Measurements from ENCODE around the gene LY6G5B.
"Not testable (repeated sequence)": the region's sequence is repeated elsewhere in the genome, so short reads cannot be mapped to it uniquely, and the experiment has no call there.

Gene LY6G5B

DNA sequence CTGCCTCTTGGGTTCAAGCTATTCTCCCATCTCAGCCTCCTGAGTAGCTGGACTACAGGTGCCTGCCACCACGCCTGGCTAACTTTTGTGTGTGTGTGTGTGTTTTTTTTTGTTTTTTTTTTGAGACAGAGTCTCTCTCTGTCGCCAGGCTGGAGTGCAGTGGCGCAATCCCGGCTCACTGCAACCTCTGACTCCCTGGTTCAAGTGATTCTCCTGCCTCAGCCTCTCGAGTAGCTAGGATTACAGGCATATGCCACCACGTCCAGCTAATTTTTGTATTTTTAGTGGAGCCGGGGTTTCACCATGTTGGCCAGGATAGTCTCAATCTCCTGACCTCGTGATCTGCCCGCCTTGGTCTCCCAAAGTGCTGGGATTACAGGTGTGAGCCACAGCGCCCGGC is 39.4 kb downstream of the LY6G5B start:
- not testable (repeated sequence) for H3K18ac ChIP-seq (ENCODE audit: low read length); H3K79me1 ChIP-seq (ENCODE audit: low read length); H2BK5ac ChIP-seq (ENCODE audit: low read depth, low read length, poor library complexity); H3K27me3 ChIP-seq (ENCODE audit: insufficient read depth, low read length); H3K27ac ChIP-seq (ENCODE audit: low read depth, low read length); H3K4ac ChIP-seq (ENCODE audit: low read depth, low read length); H3K4me1 ChIP-seq (ENCODE audit: control insufficient read depth in 1 of 2, insufficient read depth in 2 of 2, low read length in 2 of 2); H3K23ac ChIP-seq (ENCODE audit: low read length); H4K12ac ChIP-seq (ENCODE audit: low read depth, low read length); H3K4me2 ChIP-seq (ENCODE audit: low read length); H3K36me3 ChIP-seq (ENCODE audit: control insufficient read depth in 1 of 2, insufficient read depth in 2 of 2, low read length in 2 of 2); H3K9me3 ChIP-seq (ENCODE audit: insufficient read depth, low read depth, low read length); H2BK12ac ChIP-seq (ENCODE audit: low read length); H3K79me2 ChIP-seq (ENCODE audit: control insufficient read depth, insufficient read depth, low read length, poor library complexity); H3K14ac ChIP-seq (ENCODE audit: low read length); H2BK120ac ChIP-seq (ENCODE audit: insufficient read depth, low read length, poor library complexity); H2AK5ac ChIP-seq (ENCODE audit: low read length); H3K4me3 ChIP-seq (ENCODE audit: low read depth, low read length); H3K9ac ChIP-seq (ENCODE audit: low read length); H4K8ac ChIP-seq (ENCODE audit: low read depth, low read length); H4K91ac ChIP-seq (ENCODE audit: low read depth, low read length); DNase-seq; H2AFZ ChIP-seq (ENCODE audit: insufficient read depth, low read length, poor library complexity)
- WGBS (ENCODE audit: extremely low coverage, insufficient coverage, insufficient read length) = no CpG with 5 or more reads among the region's 11 CpGs

DNA sequence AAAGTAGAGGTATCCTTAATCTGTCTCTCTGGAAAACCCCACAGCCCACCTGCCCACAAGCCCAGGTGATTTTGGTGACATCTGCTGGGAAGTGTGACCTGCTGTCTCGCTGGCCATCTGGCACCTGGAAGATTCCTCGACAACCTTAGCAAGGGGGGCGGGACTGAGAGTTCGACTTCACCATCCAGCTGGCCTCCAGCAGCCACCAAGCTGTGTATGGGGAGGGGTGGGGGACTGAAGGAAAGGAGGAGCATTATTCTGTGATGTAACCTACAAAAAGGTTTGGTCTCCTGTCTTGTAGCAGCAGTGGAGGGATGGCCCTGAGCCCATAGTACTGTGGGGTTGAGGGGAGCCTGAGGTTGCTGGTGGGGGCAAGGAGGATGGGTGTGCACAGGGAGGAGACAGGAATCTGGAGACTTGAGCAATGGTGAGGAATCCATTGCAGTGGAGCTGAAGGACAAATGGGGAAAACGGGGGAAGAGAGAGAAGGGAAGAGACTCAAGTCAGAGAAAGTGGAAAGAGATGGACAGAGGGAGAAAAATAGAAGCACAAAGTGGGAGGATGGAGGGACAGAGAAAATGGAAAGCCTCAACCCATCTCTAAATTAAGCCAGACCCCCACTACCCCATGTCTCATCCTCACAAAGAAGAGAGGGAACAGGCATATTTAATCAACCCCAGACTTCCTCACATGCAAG is 40.9 kb downstream of the LY6G5B start:
- Histone ChIP-seq H3K36me3 (ENCODE audit: control insufficient read depth in 1 of 2, insufficient read depth in 2 of 2, low read length in 2 of 2) (no peaks in the 10 kb centered on the region), H4K12ac (ENCODE audit: low read depth, low read length) (no peak overlapping the region), H3K9me3 (ENCODE audit: insufficient read depth, low read depth, low read length) (peaks cover 2% of the 10 kb centered on the region), H3K79me1 (ENCODE audit: low read length) (peaks cover 2% of the 10 kb centered on the region), H3K4me3 (ENCODE audit: low read depth, low read length) (no peak overlapping the region), H3K27ac (ENCODE audit: low read depth, low read length) (no peak overlapping the region), H3K4ac (ENCODE audit: low read depth, low read length) (no peak overlapping the region), H4K8ac (ENCODE audit: low read depth, low read length) (no peak overlapping the region), H2AFZ (ENCODE audit: insufficient read depth, low read length, poor library complexity) (no peak overlapping the region), H3K18ac (ENCODE audit: low read length) (no peak overlapping the region), H3K9ac (ENCODE audit: low read length) (no peak overlapping the region), H4K91ac (ENCODE audit: low read depth, low read length) (no peak overlapping the region), H2BK5ac (ENCODE audit: low read depth, low read length, poor library complexity) (no peak overlapping the region), H2BK12ac (ENCODE audit: low read length) (no peak overlapping the region), H3K14ac (ENCODE audit: low read length) (no peak overlapping the region), H3K4me2 (ENCODE audit: low read length) (no peak overlapping the region), H3K27me3 (ENCODE audit: insufficient read depth, low read length) (no peaks in the 10 kb centered on the region), H2AK5ac (ENCODE audit: low read length) (no peak overlapping the region), H3K79me2 (ENCODE audit: control insufficient read depth, insufficient read depth, low read length, poor library complexity) (no peaks in the 10 kb centered on the region), H2BK120ac (ENCODE audit: insufficient read depth, low read length, poor library complexity) (no peak overlapping the region), H3K23ac (ENCODE audit: low read length) (no peak overlapping the region), H3K4me1 (ENCODE audit: control insufficient read depth in 1 of 2, insufficient read depth in 2 of 2, low read length in 2 of 2) (peaks cover 6 to 11% of the 10 kb centered on the region in 2 experiments)
- DNase-seq = no peak
- no CpG with 5 or more reads among the region's 5 CpGs for WGBS (ENCODE audit: extremely low coverage, insufficient coverage, insufficient read length)

DNA sequence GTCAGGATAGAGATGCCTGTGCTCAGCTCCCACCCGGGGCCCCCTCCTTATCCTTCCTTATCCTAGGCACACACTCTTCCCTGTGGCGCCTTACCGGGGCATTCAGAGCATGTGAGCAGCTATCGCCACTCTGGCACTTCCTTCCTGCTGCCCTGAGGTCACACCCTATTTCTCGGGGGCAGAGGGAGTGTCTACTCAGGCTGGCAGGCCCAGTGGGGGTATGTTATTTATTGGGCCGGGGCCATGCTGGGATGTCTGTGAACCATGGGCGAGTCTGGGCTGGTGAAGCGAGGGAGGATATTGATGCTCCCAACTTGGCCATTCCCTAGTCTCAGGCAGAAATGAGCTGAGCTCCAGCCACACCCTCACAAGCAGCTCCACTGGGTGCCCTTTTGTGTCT is 41.5 kb downstream of the LY6G5B start:
- no CpG with 5 or more reads among the region's 8 CpGs for WGBS (ENCODE audit: extremely low coverage, insufficient coverage, insufficient read length)
- Histone ChIP-seq H3K4ac (ENCODE audit: low read depth, low read length) (no peak overlapping the region), H3K4me3 (ENCODE audit: low read depth, low read length) (no peak overlapping the region), H3K9me3 (ENCODE audit: insufficient read depth, low read depth, low read length) (peaks cover 2% of the 10 kb centered on the region), H3K23ac (ENCODE audit: low read length) (no peak overlapping the region), H4K8ac (ENCODE audit: low read depth, low read length) (no peak overlapping the region), H4K91ac (ENCODE audit: low read depth, low read length) (no peak overlapping the region), H3K18ac (ENCODE audit: low read length) (no peak overlapping the region), H4K12ac (ENCODE audit: low read depth, low read length) (no peak overlapping the region), H2BK5ac (ENCODE audit: low read depth, low read length, poor library complexity) (no peak overlapping the region), H2AFZ (ENCODE audit: insufficient read depth, low read length, poor library complexity) (no peak overlapping the region), H3K79me1 (ENCODE audit: low read length) (peaks cover 2% of the 10 kb centered on the region), H3K4me2 (ENCODE audit: low read length) (no peak overlapping the region), H2AK5ac (ENCODE audit: low read length) (no peak overlapping the region), H3K27me3 (ENCODE audit: insufficient read depth, low read length) (no peaks in the 10 kb centered on the region), H3K14ac (ENCODE audit: low read length) (no peak overlapping the region), H3K36me3 (ENCODE audit: control insufficient read depth in 1 of 2, insufficient read depth in 2 of 2, low read length in 2 of 2) (no peaks in the 10 kb centered on the region), H2BK120ac (ENCODE audit: insufficient read depth, low read length, poor library complexity) (no peak overlapping the region), H3K9ac (ENCODE audit: low read length) (no peak overlapping the region), H3K27ac (ENCODE audit: low read depth, low read length) (no peak overlapping the region), H3K4me1 (ENCODE audit: control insufficient read depth in 1 of 2, insufficient read depth in 2 of 2, low read length in 2 of 2) (peaks cover 6 to 11% of the 10 kb centered on the region in 2 experiments), H2BK12ac (ENCODE audit: low read length) (no peak overlapping the region), H3K79me2 (ENCODE audit: control insufficient read depth, insufficient read depth, low read length, poor library complexity) (no peaks in the 10 kb centered on the region)
- no peak for DNase-seq

DNA sequence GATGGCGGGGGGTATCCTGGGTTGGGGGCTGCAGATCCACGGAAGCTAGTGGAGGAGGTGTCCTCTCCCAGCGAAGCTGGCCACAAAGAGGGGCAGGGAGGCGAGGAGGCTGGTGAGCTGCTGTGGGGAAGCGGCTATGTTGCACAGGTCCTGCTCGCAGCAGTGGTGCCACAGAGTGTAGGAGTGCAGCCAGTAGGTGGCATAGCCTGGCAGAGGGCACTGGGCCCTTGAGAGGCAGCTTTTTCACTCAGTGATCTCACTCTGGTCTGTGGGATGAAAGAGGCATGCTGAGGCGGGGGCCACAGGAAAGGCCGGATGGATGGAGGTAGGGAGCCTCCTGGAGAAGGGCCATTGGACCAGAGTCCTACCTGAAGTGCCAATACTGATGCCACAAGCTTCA is 42.5 kb downstream of the LY6G5B start:
- Histone ChIP-seq H3K79me2 (ENCODE audit: control insufficient read depth, insufficient read depth, low read length, poor library complexity) (no peaks in the 10 kb centered on the region), H2AFZ (ENCODE audit: insufficient read depth, low read length, poor library complexity) (no peak overlapping the region), H3K18ac (ENCODE audit: low read length) (no peak overlapping the region), H3K9me3 (ENCODE audit: insufficient read depth, low read depth, low read length) (peaks cover 2% of the 10 kb centered on the region), H3K9ac (ENCODE audit: low read length) (no peak overlapping the region), H3K23ac (ENCODE audit: low read length) (no peak overlapping the region), H3K79me1 (ENCODE audit: low read length) (peaks cover 2% of the 10 kb centered on the region), H3K4ac (ENCODE audit: low read depth, low read length) (no peak overlapping the region), H2AK5ac (ENCODE audit: low read length) (peak overlapping the region; percentile 29), H3K36me3 (ENCODE audit: control insufficient read depth in 1 of 2, insufficient read depth in 2 of 2, low read length in 2 of 2) (no peaks in the 10 kb centered on the region), H3K27ac (ENCODE audit: low read depth, low read length) (no peak overlapping the region), H3K14ac (ENCODE audit: low read length) (no peak overlapping the region), H4K8ac (ENCODE audit: low read depth, low read length) (no peak overlapping the region), H2BK5ac (ENCODE audit: low read depth, low read length, poor library complexity) (no peak overlapping the region), H3K4me3 (ENCODE audit: low read depth, low read length) (no peak overlapping the region), H3K27me3 (ENCODE audit: insufficient read depth, low read length) (no peaks in the 10 kb centered on the region), H3K4me2 (ENCODE audit: low read length) (no peak overlapping the region), H3K4me1 (ENCODE audit: control insufficient read depth in 1 of 2, insufficient read depth in 2 of 2, low read length in 2 of 2) (peaks cover 7 to 11% of the 10 kb centered on the region in 2 experiments), H2BK12ac (ENCODE audit: low read length) (no peak overlapping the region), H4K91ac (ENCODE audit: low read depth, low read length) (no peak overlapping the region), H4K12ac (ENCODE audit: low read depth, low read length) (no peak overlapping the region), H2BK120ac (ENCODE audit: insufficient read depth, low read length, poor library complexity) (no peak overlapping the region)
- DNase-seq = no peak
- WGBS (ENCODE audit: extremely low coverage, insufficient coverage, insufficient read length) = no CpG with 5 or more reads among the region's 8 CpGs

All from trophoblast cell (in vitro differentiated cells and primary cell).